Esophagus muscularis mucosa (tissue), 4 donors: ENCODE data around the gene WDFY2. TPM values are rescaled to one million over a fixed set of nuclear protein-coding genes. Genes with fewer than 3 reads are reported as not detected.

Experiments used
- DNase-seq: peaks from one replicate; pipeline ENCODE4 v3.0.0-alpha.2; 2017; ENCODE audit errors: extremely low spot score
- H3K27ac ChIP-seq, 4 donors: fragments of 200-600 bp; sonication (generic); replicated peaks in 1 of 4; 1 replicate in 3 of 4; 2 replicates in 1 of 4; pipeline ENCODE4 v1.5.1; 2016 to 2019; ENCODE audit warnings: mild to moderate bottlenecking in 1 of 4
- H3K27me3 ChIP-seq, 4 donors: fragments of 200-600 bp; sonication (generic); one replicate each; pipeline versions ENCODE4 v1.5.1 to v1.6.0; 2016 to 2019
- H3K36me3 ChIP-seq, 4 donors: fragments of 200-600 bp; sonication (generic); one replicate each; pipeline ENCODE4 v1.5.1; 2016 to 2019
- H3K4me1 ChIP-seq, 4 donors: fragments of 200-600 bp; sonication (generic); one replicate each; pipeline ENCODE4 v1.5.1; 2016 to 2019
- H3K4me3 ChIP-seq, 4 donors: fragments of 200-600 bp; sonication (generic); 1 replicate in 2 of 4; 2 replicates in 2 of 4; pipeline ENCODE4 v1.5.1; 2016 to 2019; ENCODE audit warnings: mild to moderate bottlenecking in 4 of 4, moderate library complexity in 1 of 4
- H3K9me3 ChIP-seq, 4 donors: fragments of 200-600 bp; sonication (generic); 1 replicate in 3 of 4; 2 replicates in 1 of 4; pipeline ENCODE4 v1.5.1; 2016 to 2019
- CTCF ChIP-seq, 3 experiments: fragments of 200-600 bp in 2 of 3; fragments of 450-650 bp in 1 of 3; sonication (generic) in 2 of 3; IDR thresholded peaks; one replicate each; pipeline ENCODE4 v1.5.1; 2017 to 2019; ENCODE audit warnings: antibody characterized with exemption in 3 of 3, mild to moderate bottlenecking in 2 of 3, moderate library complexity in 1 of 3
- EP300 ChIP-seq: sonication (generic); formaldehyde crosslinking; IDR thresholded peaks from one replicate; pipeline ENCODE4 v1.6.1; 2017; ENCODE audit warnings: antibody characterized with exemption
- POLR2A ChIP-seq: fragments of 450-650 bp; IDR thresholded peaks from one replicate; pipeline ENCODE4 v1.6.1; 2017; ENCODE audit warnings: antibody characterized with exemption, moderate library complexity, mild to moderate bottlenecking, low read depth
- POLR2AphosphoS5 ChIP-seq, 2 donors: sonication (generic); formaldehyde crosslinking; IDR thresholded peaks; one replicate each; pipeline ENCODE4 v1.6.1; 2017; ENCODE audit warnings: antibody characterized with exemption in 2 of 2
- WGBS: methylation state at CpG from one replicate; pipeline ENCODE4 v1.1.5; 2018; 5-methylcytosine and 5-hydroxymethylcytosine counted together
- intact Hi-C: fragments of 100-400 bp; cut with DNase I; formaldehyde crosslinking; loops from one replicate; pipeline ENCODE4 v1.15.1; 2023
- total RNA-seq, 4 donors: library from RNA; depleted of rRNA; stranded (reverse); fragments of >200 nt; gene quantifications; one replicate each; pipeline versions ENCODE4 v1.1.0 to v1.2.1, GENCODE V29; 2016

Gene WDFY2
- total RNA-seq, 4 donors from 2014 or later: 4.7 to 8.7 (median 5.7) TPM

DNA sequence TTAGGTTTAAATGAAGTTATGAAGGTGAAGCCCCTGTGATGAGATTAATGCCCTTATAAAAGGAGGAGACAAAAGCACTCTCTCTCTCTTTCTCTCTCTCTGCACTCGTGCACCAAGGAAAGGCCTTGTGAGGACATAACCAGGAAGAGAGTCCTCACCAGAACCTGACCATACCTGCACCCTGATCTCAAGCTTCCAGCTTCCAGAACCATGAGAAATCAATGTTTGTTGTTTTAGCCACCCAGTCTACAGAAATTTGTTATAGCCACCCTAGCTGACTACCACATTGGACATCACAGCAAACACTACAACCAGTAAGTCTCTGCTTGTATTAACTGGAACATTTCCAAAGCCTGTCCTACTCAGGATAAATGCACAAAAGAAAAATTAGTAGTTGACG is 34.7 kb upstream of the WDFY2 start:
- H3K4me3 ChIP-seq: no peak overlapping the region
- WGBS: 70% methylated on average over 2 of the region's 2 CpGs

GRCh38 chr13:51550151-51550550 is 34.1 kb upstream of the WDFY2 start:
- Histone ChIP-seq H3K9me3 (no peaks in the 10 kb centered on the region), H3K4me3 (no peak overlapping the region), H3K36me3 (no peaks in the 10 kb centered on the region), H3K27ac (no peak overlapping the region), H3K27me3 (no peaks in the 10 kb centered on the region), H3K4me1 (no peaks in the 10 kb centered on the region)
- TF ChIP-seq CTCF (IDR thresholded peaks at IDR 0.05): no peak
- no peak for TF ChIP-seq POLR2AphosphoS5 (IDR thresholded peaks at IDR 0.05)
- no peak for TF ChIP-seq EP300
- no peak for DNase-seq
- intact Hi-C loops: no loop called here
- WGBS: 95% methylated on average over 1 of the region's 1 CpG

More for the DNA sequence above, 34.7 kb upstream of the WDFY2 start:
- H3K27me3 ChIP-seq: no peaks in the 10 kb centered on the region
- H3K9me3 ChIP-seq: no peaks in the 10 kb centered on the region
- H3K4me1 ChIP-seq: no peaks in the 10 kb centered on the region
- TF ChIP-seq EP300 (no peak), POLR2A (no peak), POLR2AphosphoS5 (IDR thresholded peaks at IDR 0.05) (no peak), CTCF (IDR thresholded peaks at IDR 0.05) (no peak)
- no peak overlapping the region for H3K27ac ChIP-seq
- DNase-seq: no peak
- intact Hi-C loops: no loop called here
- no peaks in the 10 kb centered on the region for H3K36me3 ChIP-seq

GRCh38 chr13:51551416-51551815 is 32.8 kb upstream of the WDFY2 start:
- DNase-seq: no peak
- Histone ChIP-seq H3K4me1 (no peaks in the 10 kb centered on the region), H3K27me3 (no peaks in the 10 kb centered on the region), H3K4me3 (no peak overlapping the region), H3K36me3 (no peaks in the 10 kb centered on the region), H3K9me3 (no peaks in the 10 kb centered on the region), H3K27ac (no peak overlapping the region)
- TF ChIP-seq CTCF (IDR thresholded peaks at IDR 0.05) (no peak), EP300 (no peak), POLR2AphosphoS5 (IDR thresholded peaks at IDR 0.05) (no peak), POLR2A (no peak)
- intact Hi-C loops: no loop called here
- WGBS: 97% methylated on average over 2 of the region's 2 CpGs

DNA sequence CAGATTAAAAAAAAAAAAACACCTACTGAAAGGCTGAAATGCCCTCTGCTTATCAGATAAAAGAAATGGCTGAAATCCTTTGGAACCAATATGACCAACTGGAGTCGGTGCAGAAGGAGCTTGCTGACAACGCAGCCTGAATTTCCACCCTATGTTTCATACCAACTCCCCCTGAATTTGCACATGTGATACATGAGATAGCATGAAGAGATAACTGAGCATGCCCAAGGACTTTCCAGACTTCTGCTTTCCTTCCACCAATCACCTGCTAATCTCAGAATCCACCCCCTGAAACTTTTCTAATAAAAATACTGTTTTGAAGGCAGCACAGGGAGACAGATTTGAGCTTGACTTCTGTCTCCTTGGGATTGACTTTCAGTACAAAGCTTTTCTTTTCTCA is 32.2 kb upstream of the WDFY2 start:
- 80% methylated on average over 2 of the region's 2 CpGs for WGBS
- DNase-seq: no peak
- H3K36me3 ChIP-seq: no peaks in the 10 kb centered on the region
- no peak overlapping the region for H3K27ac ChIP-seq
- H3K4me1 ChIP-seq: no peaks in the 10 kb centered on the region
- no peak overlapping the region for H3K4me3 ChIP-seq
- no peaks in the 10 kb centered on the region for H3K9me3 ChIP-seq
- no peaks in the 10 kb centered on the region for H3K27me3 ChIP-seq
- intact Hi-C loops: no loop called here
- TF ChIP-seq CTCF (IDR thresholded peaks at IDR 0.05): no peak
- TF ChIP-seq POLR2AphosphoS5 (IDR thresholded peaks at IDR 0.05): no peak
- TF ChIP-seq EP300: no peak
- no peak for TF ChIP-seq POLR2A

DNA sequence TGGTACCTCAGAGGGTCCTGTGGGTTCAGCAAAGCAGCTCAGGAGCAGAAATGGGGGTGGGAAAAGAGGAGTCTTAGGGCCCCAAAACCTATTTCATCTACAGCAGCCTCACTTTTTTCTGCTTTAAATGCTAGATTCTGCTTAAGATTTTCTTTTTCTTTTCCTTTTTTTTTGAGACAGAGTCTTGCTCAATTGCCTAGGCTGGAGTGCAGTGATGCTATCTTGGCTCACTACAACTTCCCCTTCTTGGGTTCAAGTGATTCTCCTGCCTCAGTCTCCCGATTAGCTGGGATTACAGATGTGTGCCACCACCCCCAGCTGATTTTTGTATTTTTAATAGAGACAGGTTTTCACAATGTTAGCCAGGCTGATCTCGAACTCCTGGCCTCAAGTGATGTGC is 30.7 kb upstream of the WDFY2 start:
- Histone ChIP-seq H3K9me3 (no peaks in the 10 kb centered on the region), H3K4me3 (no peak overlapping the region), H3K36me3 (no peaks in the 10 kb centered on the region), H3K27me3 (no peaks in the 10 kb centered on the region), H3K4me1 (no peaks in the 10 kb centered on the region), H3K27ac (no peak overlapping the region)
- DNase-seq: no peak
- TF ChIP-seq POLR2AphosphoS5 (IDR thresholded peaks at IDR 0.05) (no peak), POLR2A (no peak), EP300 (no peak), CTCF (IDR thresholded peaks at IDR 0.05) (no peak)
- intact Hi-C loops: no loop called here
- WGBS: 86% methylated on average over 2 of the region's 2 CpGs
